SKM-1 (cell line): ENCODE data around the gene TMEM60.

Experiments
- DNase-seq: peaks from one replicate; lab custom pipeline; 2025; ENCODE audit not compliant: unreplicated experiment; lab: John Stamatoyannopoulos, UW

Gene TMEM60

DNA sequence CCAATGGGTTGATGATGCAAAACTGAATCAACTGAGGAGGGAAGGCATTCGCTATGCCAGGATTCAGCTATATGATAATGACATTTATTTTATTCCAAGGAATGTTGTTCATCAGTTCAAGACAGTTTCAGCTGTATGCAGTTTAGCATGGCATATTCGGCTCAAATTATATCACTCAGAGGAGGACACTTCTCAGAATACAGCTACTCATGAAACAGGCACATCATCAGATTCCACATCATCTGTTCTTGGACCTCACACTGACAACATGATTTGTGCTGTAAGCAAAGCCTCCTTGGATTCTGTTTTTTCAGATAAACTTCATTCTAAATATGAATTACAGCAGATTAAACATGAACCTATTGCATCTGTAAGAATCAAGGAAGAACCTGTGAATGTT, 19.7 kb downstream of the TMEM60 start:
- no peak for DNase-seq

DNA sequence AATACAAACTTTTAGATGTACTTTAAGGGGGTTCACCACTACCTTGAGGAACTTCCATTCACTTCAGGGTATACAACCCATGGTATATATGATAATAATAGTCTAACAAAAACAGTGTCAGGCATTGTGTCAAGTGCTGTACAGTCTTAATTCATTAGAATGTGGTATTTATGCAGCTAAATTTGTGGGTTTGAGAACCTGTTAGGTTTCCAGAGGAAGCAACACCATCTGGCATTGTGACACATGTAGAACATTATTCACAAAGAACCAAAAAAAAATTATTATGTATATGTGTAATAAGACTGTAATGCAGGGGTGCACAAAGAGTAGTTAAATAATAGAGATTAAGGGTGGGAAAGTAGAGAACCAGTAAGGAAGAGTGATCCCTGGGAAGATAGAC, 26.3 kb downstream of the TMEM60 start:
- DNase-seq, result no peak

GRCh38 chr7:77770316-77770715, 27.9 kb downstream of the TMEM60 start:
- DNase-seq, result no peak

- DNase-seq, result no peak
Measured at GRCh38 chr7:77766801-77767605, 31.2 kb downstream of the TMEM60 start.

GRCh38 chr7:77765906-77766800, 32.1 kb downstream of the TMEM60 start:
- DNase-seq, result no peak

DNA sequence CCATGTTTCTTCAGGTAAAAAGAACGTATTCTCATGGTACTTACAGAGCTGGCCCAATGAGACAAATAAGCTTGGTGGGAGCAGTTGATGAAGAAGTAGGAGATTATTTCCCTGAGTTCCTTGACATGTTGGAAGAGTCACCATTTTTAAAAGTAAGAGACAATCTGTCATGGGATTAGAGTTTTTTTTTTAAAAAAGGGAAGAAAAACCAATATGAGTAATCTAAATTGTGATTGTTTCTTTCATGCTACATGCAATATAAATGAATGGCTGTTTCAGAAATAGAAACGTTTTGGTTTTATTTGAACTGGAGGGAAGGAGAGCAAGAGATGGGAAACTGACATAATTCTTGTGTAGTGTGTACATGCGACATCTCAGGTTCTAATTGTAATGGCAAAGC, 32.8 kb downstream of the TMEM60 start:
- no peak for DNase-seq

GRCh38 chr7:77760809-77761453, 37.3 kb downstream of the TMEM60 start:
- no peak for DNase-seq

DNA sequence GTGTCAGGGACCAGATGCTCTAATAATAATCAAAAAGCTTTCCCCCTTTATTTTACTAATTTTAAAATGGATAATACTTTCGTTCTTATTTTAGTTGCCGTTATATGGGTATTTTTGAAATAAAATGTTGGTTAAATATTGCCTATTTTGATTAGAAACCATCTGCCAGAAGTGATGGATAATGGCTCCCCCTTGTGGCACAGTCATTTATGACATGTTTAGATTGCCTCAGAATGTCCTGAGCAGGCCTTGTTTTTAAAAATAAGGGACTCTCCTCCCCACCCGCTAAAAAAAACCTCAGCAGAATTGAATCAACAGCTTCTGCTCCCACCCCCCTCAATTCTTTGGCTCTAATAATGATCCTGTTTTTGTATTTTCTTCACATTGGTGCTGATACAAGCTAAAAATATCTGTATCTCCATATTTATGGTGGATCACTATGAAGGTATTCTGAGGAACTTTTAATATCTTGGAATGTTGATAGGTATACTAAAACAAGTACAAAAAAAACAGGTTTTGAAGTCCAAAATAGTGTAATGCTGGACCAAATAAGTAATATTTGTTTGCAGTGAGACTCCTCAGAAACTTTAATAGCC, 38.8 kb downstream of the TMEM60 start:
- no peak for DNase-seq

DNA sequence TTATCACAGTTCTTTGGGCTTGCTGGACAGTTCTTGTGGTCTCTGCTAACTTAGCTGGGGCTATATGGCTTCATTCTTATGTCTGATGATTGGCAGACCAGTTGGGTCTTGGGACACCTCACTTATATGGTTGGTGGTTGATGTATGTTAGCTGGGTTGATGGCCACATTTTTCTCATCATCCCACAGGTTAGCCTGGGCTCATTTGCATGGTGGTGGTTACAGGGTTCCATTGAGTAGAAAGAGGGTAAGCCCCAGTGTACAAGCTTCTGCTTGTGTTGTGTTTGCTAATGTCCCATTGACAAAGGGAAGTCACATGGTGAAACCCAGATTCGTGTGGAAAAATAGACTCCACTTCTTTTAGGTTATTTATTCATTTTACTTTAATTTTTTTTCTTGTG, 40.6 kb downstream of the TMEM60 start:
- no peak for DNase-seq

- DNase-seq, result no peak
Measured at GRCh38 chr7:77753173-77753572, 45.1 kb downstream of the TMEM60 start.

GRCh38 chr7:77752016-77752415, 46.2 kb downstream of the TMEM60 start:
- peak; percentile 85 for DNase-seq

- no peak for DNase-seq
Measured at GRCh38 chr7:77747718-77748117, 50.5 kb downstream of the TMEM60 start.

- no peak for DNase-seq
Measured at GRCh38 chr7:77747178-77747577, 51.1 kb downstream of the TMEM60 start.

DNA sequence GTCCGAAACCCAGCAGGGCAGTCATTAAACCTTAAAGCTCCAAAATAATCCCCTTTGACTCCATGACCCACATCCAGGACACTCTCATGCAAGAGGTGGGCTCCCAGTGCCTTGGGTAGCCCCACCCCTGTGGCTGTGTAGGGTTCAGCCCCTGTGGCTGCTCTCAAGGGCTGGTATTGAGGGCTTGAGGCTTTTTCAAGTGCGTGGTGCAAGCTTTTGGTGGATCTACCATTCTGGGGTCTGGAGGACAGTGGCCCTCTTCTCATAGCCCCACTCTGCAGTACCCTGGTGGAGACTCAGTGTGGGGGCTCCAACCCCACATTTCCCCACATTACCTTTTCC, 51.4 kb downstream of the TMEM60 start:
- no peak for DNase-seq

DNA sequence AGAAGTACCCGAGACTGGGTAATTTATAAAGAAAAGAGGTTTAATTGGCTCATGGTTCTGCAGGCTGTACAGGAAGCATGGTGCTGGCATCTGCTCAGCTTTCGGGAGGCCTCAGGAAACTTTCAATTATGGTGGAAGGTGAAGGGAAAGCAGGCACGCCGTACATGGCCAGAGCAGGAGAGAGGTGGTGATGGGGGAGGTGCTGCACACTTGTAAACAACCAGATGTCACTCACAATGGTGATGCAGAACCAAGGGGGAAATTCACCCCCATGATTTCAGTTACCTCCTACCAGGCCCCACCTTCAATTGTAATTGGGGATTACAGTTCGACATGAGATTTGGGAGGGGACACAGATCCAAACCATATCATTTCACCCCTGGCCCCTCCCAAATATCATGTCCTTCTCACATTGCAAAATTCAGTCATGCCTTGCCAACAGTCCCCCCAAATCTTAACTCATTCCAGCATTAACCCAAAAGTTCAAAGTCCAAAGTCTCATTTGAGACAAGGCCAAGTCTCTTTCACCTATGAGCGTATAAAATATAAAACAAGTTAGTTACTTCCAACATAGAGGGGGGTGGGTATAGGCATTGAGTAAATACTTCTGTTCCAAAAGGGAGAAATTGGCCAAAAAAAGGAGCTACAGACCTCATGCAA, 51.9 kb downstream of the TMEM60 start:
- no peak for DNase-seq

DNA sequence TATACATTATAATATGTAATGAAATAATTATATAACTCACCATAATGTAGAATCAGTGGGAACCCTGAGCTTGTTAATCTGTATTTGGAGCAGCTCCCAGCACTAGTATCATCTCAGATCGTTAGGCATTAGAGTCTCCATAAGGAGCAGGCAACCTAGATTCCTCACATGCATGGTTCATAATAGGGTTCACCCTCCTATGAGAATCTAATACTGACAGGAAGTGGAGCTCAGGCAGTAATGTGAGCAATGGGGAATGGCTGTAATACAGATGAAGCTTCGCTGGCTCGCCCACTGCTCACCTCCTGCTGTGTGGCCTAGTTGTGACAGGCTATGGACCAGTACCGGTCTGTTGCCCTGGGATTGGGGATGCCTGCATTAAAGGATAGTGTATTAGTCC, 52.5 kb downstream of the TMEM60 start:
- no peak for DNase-seq
